Ovary (tissue), 9 donors: ENCODE results near the gene SPATA13. TPM values are rescaled to one million over a fixed set of nuclear protein-coding genes. Genes with fewer than 3 reads are reported as not detected.
"Not testable (repeated sequence)": the region's sequence is repeated elsewhere in the genome, so short reads cannot be mapped to it uniquely, and the experiment has no call there.

Source experiments
- DNase-seq, 5 donors: peaks; one replicate each; pipeline ENCODE4 v3.0.0-alpha.2; 2019 to 2020
- H3K27ac ChIP-seq, 2 donors: fragments of 200-600 bp; one replicate each; pipeline versions ENCODE4 v1.5.1 to v1.8.0; 2019 to 2022
- H3K27me3 ChIP-seq: fragments of 200-600 bp; one replicate; pipeline ENCODE4 v1.8.0; 2022
- H3K36me3 ChIP-seq: fragments of 200-600 bp; sonication (generic); one replicate; pipeline ENCODE4 v1.5.1; 2019
- H3K4me1 ChIP-seq: one replicate; pipeline ENCODE4 v1.8.1; 2013; ENCODE audit warnings: mild to moderate bottlenecking, moderate library complexity; ENCODE audit not compliant: insufficient read depth
- H3K4me3 ChIP-seq: fragments of 200-600 bp; sonication (generic); one replicate; pipeline ENCODE4 v1.5.1; 2017
- H3K9me3 ChIP-seq, 2 donors: fragments of 200-600 bp in 1 of 2; sonication (generic) in 1 of 2; one replicate each; pipeline versions ENCODE4 v1.5.1 to v1.8.1; 2013 to 2019; ENCODE audit warnings: mild to moderate bottlenecking in 1 of 2, moderate library complexity in 1 of 2
- CTCF ChIP-seq, 3 donors: fragments of 450-650 bp in 2 of 3; fragments of 200-600 bp in 1 of 3; IDR thresholded peaks; one replicate each; pipeline versions ENCODE4 v1.5.1 to v1.8.0; 2016 to 2022; ENCODE audit warnings: antibody characterized with exemption in 3 of 3, mild to moderate bottlenecking in 1 of 3
- EP300 ChIP-seq: sonication (generic); formaldehyde crosslinking; IDR thresholded peaks from one replicate; pipeline ENCODE4 v1.6.1; 2017; ENCODE audit warnings: antibody characterized with exemption
- POLR2A ChIP-seq: fragments of 450-650 bp; IDR thresholded peaks from one replicate; pipeline ENCODE4 v1.6.1; 2017; ENCODE audit warnings: antibody characterized with exemption, mild to moderate bottlenecking, moderate library complexity
- WGBS, 3 donors: extraction: QIAGEN DNeasy Blood & Tissue Kit in 1 of 3; methylation state at CpG; one replicate each; pipeline versions ENCODE4 v1.1.5 to v1.1.7; 2013 to 2017; 5-methylcytosine and 5-hydroxymethylcytosine counted together
- intact Hi-C, 4 donors: fragments of 100-400 bp; cut with DNase I; formaldehyde crosslinking; loops; one replicate each; pipeline versions ENCODE4 v1.11.0 to v1.15.1; 2022 to 2023
- polyA plus RNA-seq, 2 donors: library from polyadenylated mRNA; stranded (reverse); fragments of 200-250 nt in 1 of 2; fragments of 350-450 nt in 1 of 2; fragmentation: Illumina TruSeq in 1 of 2; extraction: RNeasy Lipid Tissue Mini Kit (QIAGEN cat#74804) in 1 of 2; gene quantifications; one replicate each; pipeline ENCODE4 v1.2.3, GENCODE V29; 2013 to 2014
- total RNA-seq, 7 donors: library from RNA; depleted of rRNA in 2 of 7; stranded (reverse); fragments of >200 nt in 2 of 7; fragmentation: NEBNext Ultra II Directional in 3 of 7; extraction: Animal tissue kit (Norgen Biotek cat#: 25700) in 3 of 7; gene quantifications; one replicate each; pipeline versions ENCODE4 v1.1.0 to v1.2.4, GENCODE V29; 2016 to 2023
- donor health status: DM: no; HTN: no; CAD: no; lungs with moderate emphysema.
- donor health status: DM: no; HTN: no; CAD: no.
- donor health status: Bipolar disorder and iron deficiency.
- donor health status: DM: yes; HTN: yes; CAD: no.
- donor health status: DM: no; HTN: no; CAD: no.
- donor health status: DM: yes; HTN: yes; CAD: no.

Gene SPATA13
- total and polyA plus RNA-seq, 9 donors, result 11.1 to 60.3 (median 30.0) TPM

GRCh38 chr13:24216176-24216575 is 55.7 kb downstream of the SPATA13 start:
- Histone ChIP-seq H3K9me3 (no peaks in the 10 kb centered on the region), H3K4me3 (no peak overlapping the region), H3K36me3 (no peaks in the 10 kb centered on the region), H3K4me1 (peaks cover 11% of the 10 kb centered on the region), H3K27me3 (no peaks in the 10 kb centered on the region), H3K27ac (peak overlapping the region; percentile 9 to 56)
- DNase-seq, result no peak
- 95 to 99% (median 97%) methylated on average over 4 of the region's 4 CpGs for WGBS, 3 donors
- intact Hi-C loops, result loop anchor here in 1 of 4 donors (5.0 kb wide), 1 partner anchor 294 kb away; no protein-coding TSS in a partner anchor
- no peak for TF ChIP-seq POLR2A
- TF ChIP-seq CTCF (IDR thresholded peaks at IDR 0.05), result no peak
- no peak for TF ChIP-seq EP300

- H3K4me3 ChIP-seq, H3K27me3 ChIP-seq, H3K9me3 ChIP-seq, DNase-seq, H3K36me3 ChIP-seq: not testable (repeated sequence)
- H3K4me1 ChIP-seq, result peaks cover 11% of the 10 kb centered on the region
- WGBS, 3 donors, result 92 to 95% (median 93%) methylated on average over 2 of the region's 2 CpGs
- intact Hi-C loops, result loop anchor here in 1 of 4 donors (5.0 kb wide), 1 partner anchor 294 kb away; no protein-coding TSS in a partner anchor
- H3K27ac ChIP-seq, result peak overlapping the region in 1 of 2 donors; percentile 56
Observed at GRCh38 chr13:24216779-24217178, 56.3 kb downstream of the SPATA13 start.

GRCh38 chr13:24217601-24218281 is 57.2 kb downstream of the SPATA13 start:
- H3K27me3 ChIP-seq, result no peaks in the 10 kb centered on the region
- DNase-seq, result peak in 1 of 5 donors; percentile 56
- WGBS, 3 donors, result 62 to 66% (median 66%) methylated on average over 6 of the region's 6 CpGs
- no peaks in the 10 kb centered on the region for H3K36me3 ChIP-seq
- peak overlapping the region in 1 of 2 donors; percentile 58 for H3K27ac ChIP-seq
- no peak overlapping the region for H3K4me3 ChIP-seq
- TF ChIP-seq POLR2A (no peak), EP300 (no peak), CTCF (IDR thresholded peaks at IDR 0.05) (no peak)
- H3K4me1 ChIP-seq, result peaks cover 10% of the 10 kb centered on the region
- H3K9me3 ChIP-seq, result no peaks in the 10 kb centered on the region
- intact Hi-C loops, result loop anchor here in 1 of 4 donors (5.0 kb wide), 1 partner anchor 295 kb away; no protein-coding TSS in a partner anchor

DNA sequence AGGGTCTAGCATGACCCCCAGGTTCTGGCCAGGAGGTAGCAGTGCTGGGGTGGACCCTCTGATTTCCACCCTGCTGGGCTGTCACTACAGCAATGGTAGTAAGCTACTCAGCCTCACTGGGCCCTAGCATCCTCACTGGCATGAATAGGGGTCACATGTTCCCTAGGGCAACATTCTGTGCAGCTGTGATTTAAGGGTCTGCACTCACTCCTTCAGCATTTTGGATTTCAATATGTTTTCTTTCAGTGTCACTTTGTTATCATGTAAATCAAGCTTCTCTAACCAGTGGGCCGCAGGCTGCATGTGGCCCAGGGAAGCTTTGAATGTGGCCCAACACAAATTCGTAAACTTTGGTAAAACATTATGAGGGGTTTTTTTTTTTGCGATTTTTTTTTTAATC is 57.8 kb downstream of the SPATA13 start:
- TF ChIP-seq POLR2A (no peak), EP300 (no peak), CTCF (IDR thresholded peaks at IDR 0.05) (no peak)
- Histone ChIP-seq H3K36me3 (no peaks in the 10 kb centered on the region), H3K27ac (peak overlapping the region in 1 of 2 donors; percentile 58), H3K27me3 (no peaks in the 10 kb centered on the region), H3K9me3 (no peaks in the 10 kb centered on the region), H3K4me3 (no peak overlapping the region), H3K4me1 (peaks cover 9% of the 10 kb centered on the region)
- intact Hi-C loops, result loop anchor here in 1 of 4 donors (5.0 kb wide), 1 partner anchor 296 kb away; no protein-coding TSS in a partner anchor
- 58 to 75% (median 74%) methylated on average over 3 of the region's 3 CpGs for WGBS, 3 donors
- DNase-seq, result no peak

- no peaks in the 10 kb centered on the region for H3K27me3 ChIP-seq
- no peak for DNase-seq
- H3K27ac ChIP-seq, result peak overlapping the region in 1 of 2 donors; percentile 56
- H3K4me3 ChIP-seq, result no peak overlapping the region
- WGBS, 3 donors, result 12 to 14% (median 13%) methylated on average over 2 of the region's 2 CpGs
- H3K9me3 ChIP-seq, result no peaks in the 10 kb centered on the region
- intact Hi-C loops, result loop anchor here in 1 of 4 donors (5.0 kb wide), 1 partner anchor 297 kb away; no protein-coding TSS in a partner anchor
- TF ChIP-seq EP300 (no peak), CTCF (IDR thresholded peaks at IDR 0.05) (no peak), POLR2A (no peak)
- no peaks in the 10 kb centered on the region for H3K36me3 ChIP-seq
- H3K4me1 ChIP-seq, result peaks cover 9% of the 10 kb centered on the region
Observed at GRCh38 chr13:24218977-24219376, 58.5 kb downstream of the SPATA13 start.
